Measurements from ENCODE around the gene TMEM59L.

DNA sequence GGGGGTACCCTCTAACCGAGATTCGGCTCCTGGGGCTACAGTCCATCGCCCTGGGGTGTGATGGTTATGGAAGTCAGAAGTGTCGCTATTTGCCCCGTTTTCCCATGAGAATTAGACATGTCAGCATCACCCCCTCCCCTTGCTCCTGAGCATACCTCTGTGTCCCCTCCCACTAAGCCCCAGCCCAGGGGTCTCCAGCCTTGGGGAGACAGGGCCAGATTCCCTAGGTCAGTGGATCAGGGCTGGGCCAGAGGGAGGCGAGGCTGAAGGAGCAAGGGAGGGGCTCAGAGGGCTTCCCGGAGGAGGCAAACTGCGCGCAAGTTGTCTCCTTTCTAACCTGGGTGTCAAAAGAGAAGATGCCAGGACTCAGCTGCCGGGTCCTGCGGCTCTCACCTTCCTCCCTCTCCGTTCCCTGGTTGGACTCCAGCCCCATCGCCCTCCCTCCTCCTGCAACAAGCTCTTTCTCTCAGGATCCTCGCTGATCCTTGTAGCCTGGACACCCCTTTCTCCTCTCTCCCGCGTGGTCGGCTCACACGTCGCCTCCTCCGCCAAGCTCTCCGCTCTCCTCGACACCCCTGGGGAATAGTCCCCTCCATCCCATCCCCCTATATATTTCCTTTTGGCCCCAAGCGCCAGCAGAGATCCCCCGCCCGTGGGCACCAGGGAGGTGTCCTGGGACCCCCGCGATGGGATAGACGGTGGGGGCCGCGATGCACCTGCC is 459 bp upstream of the TMEM59L start:
- no peak for TF ChIP-seq POLR2A (IDR thresholded peaks at IDR 0.05)
- TF ChIP-seq, protein P1, sequence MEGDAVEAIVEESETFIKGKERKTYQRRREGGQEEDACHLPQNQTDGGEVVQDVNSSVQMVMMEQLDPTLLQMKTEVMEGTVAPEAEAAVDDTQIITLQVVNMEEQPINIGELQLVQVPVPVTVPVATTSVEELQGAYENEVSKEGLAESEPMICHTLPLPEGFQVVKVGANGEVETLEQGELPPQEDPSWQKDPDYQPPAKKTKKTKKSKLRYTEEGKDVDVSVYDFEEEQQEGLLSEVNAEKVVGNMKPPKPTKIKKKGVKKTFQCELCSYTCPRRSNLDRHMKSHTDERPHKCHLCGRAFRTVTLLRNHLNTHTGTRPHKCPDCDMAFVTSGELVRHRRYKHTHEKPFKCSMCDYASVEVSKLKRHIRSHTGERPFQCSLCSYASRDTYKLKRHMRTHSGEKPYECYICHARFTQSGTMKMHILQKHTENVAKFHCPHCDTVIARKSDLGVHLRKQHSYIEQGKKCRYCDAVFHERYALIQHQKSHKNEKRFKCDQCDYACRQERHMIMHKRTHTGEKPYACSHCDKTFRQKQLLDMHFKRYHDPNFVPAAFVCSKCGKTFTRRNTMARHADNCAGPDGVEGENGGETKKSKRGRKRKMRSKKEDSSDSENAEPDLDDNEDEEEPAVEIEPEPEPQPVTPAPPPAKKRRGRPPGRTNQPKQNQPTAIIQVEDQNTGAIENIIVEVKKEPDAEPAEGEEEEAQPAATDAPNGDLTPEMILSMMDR (IDR thresholded peaks at IDR 0.05) = no peak
